Airway epithelial cell (primary cell): ENCODE measurements around the gene SLC18A2. TPM values are rescaled to one million over a fixed set of nuclear protein-coding genes. Genes with fewer than 3 reads are reported as not detected.

Experiments used
- total RNA-seq: library from RNA; depleted of rRNA; stranded (reverse); fragments of >200 nt; gene quantifications from 2 replicates; pipeline ENCODE4 v1.2.3, GENCODE V29; 2015

The SLC18A2 gene
- total RNA-seq: not detected in 2 replicates

DNA sequence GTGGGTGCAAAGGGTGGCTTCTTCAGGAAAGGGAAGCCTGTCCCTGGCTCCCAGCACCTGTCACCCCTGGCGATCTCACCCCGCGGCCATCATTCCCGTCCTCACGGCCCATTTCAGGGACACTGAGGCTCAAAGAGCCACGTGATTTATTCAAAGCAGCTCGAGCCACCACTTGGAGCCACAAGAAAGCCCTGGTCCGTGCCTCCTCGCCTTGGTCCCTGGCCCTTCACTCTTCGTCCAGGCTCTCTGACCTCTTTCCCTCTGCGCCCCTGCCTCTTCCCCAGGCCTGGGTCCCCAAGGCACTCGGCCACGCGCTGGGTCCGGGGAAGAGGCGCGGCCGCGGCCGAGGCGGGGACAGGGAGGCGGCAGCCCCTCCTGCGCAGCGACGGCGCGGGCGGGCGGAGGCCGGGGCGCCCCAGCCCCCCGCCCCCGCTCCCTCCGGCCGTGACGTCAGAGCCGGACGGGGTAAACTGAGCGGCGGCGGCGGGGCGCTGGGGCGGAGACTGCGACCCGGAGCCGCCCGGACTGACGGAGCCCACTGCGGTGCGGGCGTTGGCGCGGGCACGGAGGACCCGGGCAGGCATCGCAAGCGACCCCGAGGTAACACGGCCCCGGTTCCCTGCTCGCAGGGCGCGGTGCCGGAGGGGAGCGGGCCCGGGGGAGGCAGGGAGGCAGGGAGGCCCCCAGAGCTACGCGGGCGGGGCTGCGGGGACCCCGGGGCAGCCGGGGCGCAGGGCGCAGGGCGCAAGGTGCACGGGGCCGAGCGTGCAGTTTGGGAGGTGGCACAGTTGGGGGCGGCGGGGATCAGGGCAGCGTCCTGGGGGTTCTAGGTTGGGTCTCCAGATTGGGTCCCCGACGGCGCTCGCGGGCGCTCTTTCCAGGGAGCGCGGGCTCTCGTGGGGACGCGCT is at the start of gene SLC18A2:
SLC18A2 (plus strand) TSS at position 494 of the 909 bp plus-strand sequence. CDS start 580 bp downstream, outside the sequence.

DNA sequence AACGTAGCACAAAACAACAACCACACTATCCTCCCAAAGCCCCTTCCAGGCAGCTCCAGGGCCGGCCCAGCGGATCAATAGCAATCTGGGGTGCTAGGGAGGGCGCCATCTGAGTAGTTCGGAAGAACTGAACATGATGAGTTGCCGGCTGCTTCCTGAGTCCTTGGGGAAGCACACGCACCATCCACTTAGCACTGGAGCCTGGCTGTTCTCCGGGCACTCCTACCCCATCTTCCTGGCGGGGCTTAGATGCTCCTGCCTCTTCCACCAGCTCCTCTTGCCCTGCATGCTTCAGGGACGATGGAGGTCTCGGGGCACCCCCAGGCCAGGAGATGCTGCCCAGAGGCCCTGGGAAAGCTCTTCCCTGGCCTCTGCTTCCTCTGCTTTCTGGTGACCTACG is 43.7 kb upstream of the SLC18A2 start, which contains the start of gene KCNK18:
KCNK18 (plus strand) TSS at position 301 of the 400 bp plus-strand sequence; CDS start at position 301, 0 bp downstream.

Other genes starting within 250 kb of the SLC18A2 start
- gene SHTN1, start 235.9 kb upstream of the SLC18A2 start, total RNA-seq: 8.5 and 9.0 TPM in 2 replicates
- not detected in 2 replicates for gene VAX1, start 102.8 kb upstream of the SLC18A2 start, total RNA-seq
- gene KCNK18, start 43.6 kb upstream of the SLC18A2 start, total RNA-seq: not detected in 2 replicates
- gene PDZD8, start 134.3 kb downstream of the SLC18A2 start, total RNA-seq: 14.4 and 23.8 TPM in 2 replicates